WTC11 (cell line): ENCODE data around the gene CPT1A. TPM values are rescaled to one million over a fixed set of nuclear protein-coding genes. Genes with fewer than 3 reads are reported as not detected.

Experiments used
- ATAC-seq: fragments of 200-7000 bp; cut with Tn5 transposase; 2 replicates; pipeline ENCODE4 v1.10.0; 2021; ENCODE audit warnings: mild to moderate bottlenecking, moderate library complexity
- CTCF ChIA-PET: fragments of 300-600 bp; sonication (Branson Sonifier 250); formaldehyde crosslinking; loops from one replicate; lab custom pipeline; 2021; ENCODE audit warnings: antibody characterized with exemption; lab: Charles Lee
- POLR2A ChIA-PET: fragments of 350-600 bp; sonication (Branson Sonifier 250); formaldehyde crosslinking; loops from one replicate; lab custom pipeline; 2021; ENCODE audit warnings: antibody characterized with exemption; lab: Charles Lee
- DNase-seq: peaks from one replicate; pipeline ENCODE4 v3.0.0; 2021; ENCODE audit warnings: low spot score
- H3K27ac Mint-ChIP-seq: 2 replicates; pipeline ENCODE4 v1.8.0; 2021; ENCODE audit warnings: mixed read lengths
- H3K27me3 Mint-ChIP-seq: 2 replicates; pipeline ENCODE4 v1.8.0; 2021; ENCODE audit warnings: low read depth, mild to moderate bottlenecking, moderate library complexity, mixed read lengths
- H3K36me3 Mint-ChIP-seq: 2 replicates; pipeline ENCODE4 v1.8.0; 2021; ENCODE audit warnings: mixed read lengths
- H3K4me1 Mint-ChIP-seq: 2 replicates; pipeline ENCODE4 v1.8.0; 2022; ENCODE audit warnings: mixed read lengths
- H3K4me3 Mint-ChIP-seq: 2 replicates; pipeline ENCODE4 v1.8.0; 2021; ENCODE audit warnings: mild to moderate bottlenecking, moderate library complexity, mixed read lengths
- H3K9me3 Mint-ChIP-seq: 2 replicates; pipeline ENCODE4 v1.8.0; 2021; ENCODE audit warnings: mixed read lengths
- AR ChIP-seq: fragments of 250-450 bp; sonication (Bioruptor Pico); IDR thresholded peaks from 2 replicates; pipeline ENCODE4 v1.9.0; 2021; ENCODE audit warnings: mild to moderate bottlenecking
- ATF2 ChIP-seq: sonication (generic); formaldehyde crosslinking; IDR thresholded peaks from 2 replicates; pipeline ENCODE4 v1.8.1; 2022; ENCODE audit warnings: low read depth, missing genetic modification reagents, borderline replicate concordance
- ATF3 ChIP-seq: sonication (generic); formaldehyde crosslinking; conservative IDR thresholded peaks from 2 replicates; pipeline ENCODE4 v1.8.1; 2022; ENCODE audit warnings: mild to moderate bottlenecking, missing genetic modification reagents
- CDX4 ChIP-seq: fragments of 250-450 bp; sonication (Bioruptor Pico); IDR thresholded peaks from 2 replicates; pipeline ENCODE4 v1.9.0; 2021; ENCODE audit warnings: moderate library complexity, mild to moderate bottlenecking, inconsistent platforms, borderline replicate concordance
- FOXK1 ChIP-seq: sonication (generic); formaldehyde crosslinking; IDR thresholded peaks from 2 replicates; pipeline ENCODE4 v1.8.0; 2022; ENCODE audit warnings: mild to moderate bottlenecking, moderate library complexity, missing genetic modification reagents
- JAZF1 ChIP-seq: fragments of 250-450 bp; sonication (Bioruptor Pico); IDR thresholded peaks from 2 replicates; pipeline ENCODE4 v1.9.0; 2021; ENCODE audit warnings: moderate library complexity, mild to moderate bottlenecking, inconsistent platforms
- JUN ChIP-seq: sonication (generic); formaldehyde crosslinking; IDR thresholded peaks from 2 replicates; pipeline ENCODE4 v1.8.0; 2023; ENCODE audit warnings: mild to moderate bottlenecking, missing genetic modification reagents
- MLX ChIP-seq: sonication (generic); formaldehyde crosslinking; IDR thresholded peaks from 2 replicates; pipeline ENCODE4 v1.8.1; 2023; ENCODE audit warnings: mild to moderate bottlenecking, missing genetic modification reagents, moderate library complexity
- MYBL2 ChIP-seq: sonication (generic); formaldehyde crosslinking; IDR thresholded peaks from 2 replicates; pipeline ENCODE4 v1.8.1; 2023; ENCODE audit warnings: mild to moderate bottlenecking, moderate library complexity, missing genetic modification reagents
- NFE2L1 ChIP-seq: sonication (generic); formaldehyde crosslinking; IDR thresholded peaks from 2 replicates; pipeline ENCODE4 v1.8.1; 2023; ENCODE audit warnings: missing genetic modification reagents
- NR2C2 ChIP-seq: sonication (generic); formaldehyde crosslinking; IDR thresholded peaks from 2 replicates; pipeline ENCODE4 v1.8.0; 2022; ENCODE audit warnings: mild to moderate bottlenecking, missing genetic modification reagents
- PRDM15 ChIP-seq: sonication (generic); formaldehyde crosslinking; IDR thresholded peaks from 2 replicates; pipeline ENCODE4 v1.8.0; 2022; ENCODE audit warnings: missing genetic modification reagents
- PREB ChIP-seq: sonication (generic); formaldehyde crosslinking; IDR thresholded peaks from 2 replicates; pipeline ENCODE4 v1.8.1; 2022; ENCODE audit warnings: mild to moderate bottlenecking, missing genetic modification reagents, moderate library complexity, borderline replicate concordance
- PRRX2 ChIP-seq: fragments of 250-450 bp; sonication (Bioruptor Pico); IDR thresholded peaks from 2 replicates; pipeline ENCODE4 v1.8.0; 2021; ENCODE audit warnings: mild to moderate bottlenecking
- RORB ChIP-seq: fragments of 250-450 bp; sonication (Bioruptor Pico); IDR thresholded peaks from 2 replicates; pipeline ENCODE4 v1.9.0; 2021; ENCODE audit warnings: mild to moderate bottlenecking
- SMAD3 ChIP-seq: sonication (generic); formaldehyde crosslinking; IDR thresholded peaks from 2 replicates; pipeline ENCODE4 v1.8.0; 2022; ENCODE audit warnings: missing genetic modification reagents, mild to moderate bottlenecking, borderline replicate concordance
- SMAD4 ChIP-seq: sonication (generic); formaldehyde crosslinking; IDR thresholded peaks from 2 replicates; pipeline ENCODE4 v1.8.0; 2022; ENCODE audit warnings: mild to moderate bottlenecking, missing genetic modification reagents
- ZNF263 ChIP-seq: sonication (generic); formaldehyde crosslinking; IDR thresholded peaks from 2 replicates; pipeline ENCODE4 v1.8.1; 2022; ENCODE audit warnings: low read depth, mild to moderate bottlenecking, moderate library complexity, missing genetic modification reagents
- ZNF396 ChIP-seq: fragments of 250-450 bp; sonication (Bioruptor Pico); IDR thresholded peaks from 2 replicates; pipeline ENCODE4 v1.8.0; 2021; ENCODE audit warnings: mild to moderate bottlenecking, moderate library complexity, borderline replicate concordance
- ZSCAN18 ChIP-seq: fragments of 250-450 bp; sonication (Bioruptor Pico); IDR thresholded peaks from 2 replicates; pipeline ENCODE4 v2.1.2; 2022; ENCODE audit warnings: mild to moderate bottlenecking, moderate library complexity
- total RNA-seq: library from RNA; stranded (reverse); gene quantifications from 3 replicates; pipeline ENCODE4 v1.2.3, GENCODE V29; 2021

CPT1A gene
- total RNA-seq, 1 experiment from 2014 or later, result 28.1 TPM

GRCh38 chr11:68776442-68777235 lies 65.1 kb downstream of the CPT1A start (continued):
- TF ChIP-seq PREB (CRISPR knock-in tag) (no peak), ZNF263 (CRISPR knock-in tag) (no peak), SMAD3 (no peak), ATF2 (no peak), CDX4 (CRISPR knock-in tag) (no peak), ZNF396 (CRISPR knock-in tag) (no peak), PRRX2 (CRISPR knock-in tag) (no peak)

GRCh38 chr11:68775951-68776388 lies 65.7 kb downstream of the CPT1A start:
- H3K4me1 Mint-ChIP-seq, result peaks cover 8% of the 10 kb centered on the region
- no peak overlapping the region for H3K4me3 Mint-ChIP-seq
- peaks cover 39% of the 10 kb centered on the region for H3K36me3 Mint-ChIP-seq
- DNase-seq (no peak), ATAC-seq (no peak)
- ChIA-PET POLR2A (no interaction called here), CTCF (no interaction called here)
- H3K9me3 Mint-ChIP-seq, result no peaks in the 10 kb centered on the region
- no peaks in the 10 kb centered on the region for H3K27me3 Mint-ChIP-seq
- no peak overlapping the region for H3K27ac Mint-ChIP-seq
- TF ChIP-seq RORB (CRISPR knock-in tag), result no peak
- TF ChIP-seq MYBL2, result no peak
- no peak for TF ChIP-seq AR
- TF ChIP-seq SMAD4 (CRISPR knock-in tag), result no peak
- TF ChIP-seq PREB (CRISPR knock-in tag), result no peak
- TF ChIP-seq JUN, result no peak
- no peak for TF ChIP-seq NFE2L1 (CRISPR knock-in tag)
- no peak for TF ChIP-seq NR2C2 (CRISPR knock-in tag)
- no peak for TF ChIP-seq ZSCAN18 (CRISPR knock-in tag)
- no peak for TF ChIP-seq MLX (CRISPR knock-in tag)
- TF ChIP-seq FOXK1, result no peak
- TF ChIP-seq PRDM15 (CRISPR knock-in tag), result no peak
- TF ChIP-seq ATF3 (CRISPR knock-in tag), result no peak
- TF ChIP-seq JAZF1 (CRISPR knock-in tag), result no peak
